ENCODE data around the gene POLR3E.

DNA sequence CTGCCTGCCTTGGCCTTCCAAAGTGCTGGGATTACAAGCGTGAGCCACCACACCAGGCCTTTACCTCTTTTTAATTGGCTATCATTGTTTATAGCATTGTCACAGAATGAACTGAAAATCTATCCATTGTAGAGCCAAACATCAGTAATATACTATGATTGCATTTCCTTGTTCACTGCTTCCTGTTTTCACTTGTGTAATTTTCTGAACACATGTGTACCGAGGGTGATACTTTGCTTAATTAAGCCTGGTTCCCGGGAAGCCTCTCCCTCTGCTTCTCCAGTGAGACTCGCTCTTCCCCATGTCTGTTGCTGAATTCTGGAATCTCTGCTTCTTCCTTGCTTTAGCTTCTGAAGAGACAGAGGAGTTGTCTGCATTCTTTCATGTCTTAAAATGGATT lies 33.1 kb downstream of the POLR3E start:
- TF ChIP-seq SUZ12 (IDR thresholded peaks at IDR 0.05; ENCODE audit: extremely low read depth, insufficient read depth, insufficient read length) (no peak), YY1 (IDR thresholded peaks at IDR 0.05; ENCODE audit: insufficient read depth, insufficient read length) (no peak), ZNF274 (IDR thresholded peaks at IDR 0.05; ENCODE audit: low read depth, low read length) (no peak)

Data from NT2/D1 (cell line).